Common myeloid progenitor, CD34-positive (primary cell): ENCODE measurements around the gene GIPC1.

Experiments used
- CTCF ChIA-PET: fragments of 350-600 bp; sonication (Branson Sonifier 250); formaldehyde crosslinking; loops from one replicate; lab custom pipeline; 2021; ENCODE audit warnings: antibody characterized with exemption; lab: Charles Lee
- POLR2A ChIA-PET: fragments of 350-600 bp; sonication (Branson Sonifier 250); formaldehyde crosslinking; loops from one replicate; lab custom pipeline; 2021; ENCODE audit warnings: antibody characterized with exemption; lab: Charles Lee
- DNase-seq, 3 donors: peaks; one replicate each; pipeline versions ENCODE4 v3.0.0 to v3.0.0-alpha.2; 2013
- H3K27ac ChIP-seq, 2 experiments: 1 replicate in 1 of 2; 2 replicates in 1 of 2; pipeline ENCODE4 v1.7.0; 2013; ENCODE audit warnings: inconsistent platforms in 2 of 2, low read length in 2 of 2, mild to moderate bottlenecking in 2 of 2, low read depth in 1 of 2, moderate library complexity in 1 of 2; ENCODE audit not compliant: severe bottlenecking in 2 of 2, insufficient read depth in 1 of 2, poor library complexity in 1 of 2
- H3K27me3 ChIP-seq, 5 experiments: replicated peaks in 2 of 5; 1 replicate in 3 of 5; 2 replicates in 2 of 5; pipeline versions ENCODE4 v1.6.1 to v1.7.0; 2013; ENCODE audit warnings: low read length in 4 of 5, mild to moderate bottlenecking in 2 of 5, moderate library complexity in 2 of 5, inconsistent platforms in 1 of 5; ENCODE audit not compliant: insufficient read depth in 5 of 5, control insufficient read depth in 4 of 5
- H3K36me3 ChIP-seq, 4 experiments: 1 replicate in 2 of 4; 2 replicates in 2 of 4; pipeline versions ENCODE4 v1.6.1 to v1.7.0; 2013; ENCODE audit warnings: low read length in 3 of 4, control low read depth in 1 of 4, mild to moderate bottlenecking in 1 of 4; ENCODE audit not compliant: control insufficient read depth in 4 of 4, insufficient read depth in 4 of 4
- H3K4me1 ChIP-seq, 4 experiments: 1 replicate in 3 of 4; 2 replicates in 1 of 4; pipeline versions ENCODE4 v1.6.1 to v1.7.1; 2013; ENCODE audit warnings: low read length in 3 of 4, mild to moderate bottlenecking in 3 of 4, control low read depth in 1 of 4, inconsistent platforms in 1 of 4, moderate library complexity in 1 of 4; ENCODE audit not compliant: control insufficient read depth in 4 of 4, insufficient read depth in 4 of 4; ENCODE audit errors: control extremely low read depth in 1 of 4
- H3K4me3 ChIP-seq, 7 experiments: 1 replicate in 4 of 7; 2 replicates in 3 of 7; pipeline versions ENCODE4 v1.5.1 to v1.7.0; 2013; ENCODE audit warnings: mild to moderate bottlenecking in 7 of 7, low read length in 6 of 7, moderate library complexity in 6 of 7, inconsistent platforms in 2 of 7, low read depth in 2 of 7, control low read depth in 1 of 7; ENCODE audit not compliant: insufficient read depth in 4 of 7, control insufficient read depth in 1 of 7; ENCODE audit errors: extremely low read depth in 1 of 7
- H3K9me3 ChIP-seq, 5 experiments: 1 replicate in 4 of 5; 2 replicates in 1 of 5; pipeline versions ENCODE4 v1.6.1 to v1.7.1; 2013; ENCODE audit warnings: low read length in 4 of 5, mild to moderate bottlenecking in 2 of 5, inconsistent platforms in 1 of 5, low read depth in 1 of 5, moderate library complexity in 1 of 5; ENCODE audit not compliant: control insufficient read depth in 4 of 5, insufficient read depth in 2 of 5; ENCODE audit errors: control extremely low read depth in 1 of 5
- WGBS: methylation state at CpG from one replicate; pipeline ENCODE4 v1.1.5; 2013; ENCODE audit not compliant: insufficient coverage; 5-methylcytosine and 5-hydroxymethylcytosine counted together

The GIPC1 gene

GRCh38 chr19:14540741-14541525, 45.0 kb upstream of the GIPC1 start:
- Histone ChIP-seq H3K9me3 (no peaks in the 10 kb centered on the region), H3K36me3 (peaks cover 0 to 20% (median 7%) of the 10 kb centered on the region in 4 experiments), H3K4me3 (no peak overlapping the region), H3K27me3 (no peaks in the 10 kb centered on the region), H3K4me1 (peaks cover 0 to 28% (median 24%) of the 10 kb centered on the region in 4 experiments), H3K27ac (no peak overlapping the region)
- ChIA-PET POLR2A (no interaction called here), CTCF (interaction anchor here (1.1 kb wide), 1 partner anchor 8 kb away, joined by 3 read pairs; no protein-coding TSS in a partner anchor)
- DNase-seq: no peak
- 96% methylated on average over 16 of the region's 19 CpGs for WGBS

- Histone ChIP-seq H3K27ac (no peak overlapping the region), H3K27me3 (no peaks in the 10 kb centered on the region), H3K36me3 (peaks cover 3 to 14% (median 8%) of the 10 kb centered on the region in 4 experiments), H3K4me1 (peaks cover 0 to 13% (median 9%) of the 10 kb centered on the region in 4 experiments), H3K9me3 (no peaks in the 10 kb centered on the region), H3K4me3 (peak overlapping the region in 4 of 7 experiments; percentile 19 to 69 (median 38))
- peak; percentile 70 to 85 (median 84) for DNase-seq
- ChIA-PET POLR2A (interaction anchor here (0.6 kb wide), 1 partner anchor 18 kb away, joined by 3 read pairs; no protein-coding TSS in a partner anchor), CTCF (interaction anchor here (1.4 to 2.3 kb wide), 4 partner anchors 13 to 64 kb away, joined by 4 to 8 read pairs (median 6); no protein-coding TSS in a partner anchor)
- WGBS: 37% methylated on average over 10 of the region's 24 CpGs
Observed at GRCh38 chr19:14536926-14537692, 41.2 kb upstream of the GIPC1 start.

DNA sequence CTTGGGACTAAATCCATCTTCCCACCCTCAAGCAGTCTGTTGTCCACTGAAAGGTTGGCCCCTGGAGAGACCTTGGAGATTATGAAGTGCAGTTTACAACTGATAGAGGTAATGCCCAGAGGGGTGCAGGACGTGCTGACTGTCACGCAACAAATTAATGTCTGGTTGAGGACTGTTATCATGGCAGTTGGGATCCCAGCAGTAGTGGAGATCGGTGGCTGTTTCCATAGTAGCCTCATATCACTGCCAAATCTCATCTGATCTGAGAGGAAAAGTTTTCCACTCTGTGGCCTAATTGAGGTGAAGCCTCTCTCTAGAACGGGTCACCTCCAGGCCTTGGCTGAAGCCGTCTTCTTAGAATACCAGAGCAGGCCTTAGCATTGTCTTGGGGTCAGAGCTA, 37.5 kb upstream of the GIPC1 start:
- H3K36me3 ChIP-seq: peaks cover 3 to 5% (median 5%) of the 10 kb centered on the region in 4 experiments

DNA sequence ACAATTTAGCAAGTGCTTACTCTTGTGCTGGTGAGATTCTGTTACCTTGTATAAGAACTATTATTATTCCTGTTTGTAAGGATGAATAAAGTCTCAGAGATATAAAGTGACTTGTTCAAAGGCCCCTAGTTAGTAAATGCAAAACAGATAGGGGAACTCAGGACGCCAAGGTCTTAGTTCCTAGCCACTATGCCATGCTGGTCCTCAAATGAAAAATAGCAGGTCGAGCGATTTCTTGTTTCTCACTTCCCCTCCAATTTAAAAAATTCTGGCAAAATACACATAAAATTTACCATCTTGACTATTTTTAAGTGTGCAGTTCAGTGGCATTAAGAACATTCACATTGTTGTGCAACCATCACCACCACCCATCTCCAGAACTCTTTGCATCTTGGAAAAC, 34.6 kb upstream of the GIPC1 start:
- ChIA-PET POLR2A (no interaction called here), CTCF (interaction anchor here (1.5 kb wide), 1 partner anchor 27 kb away, joined by 4 read pairs; no protein-coding TSS in a partner anchor)
- WGBS: 67% methylated on average over 3 of the region's 3 CpGs
- Histone ChIP-seq H3K4me1 (peaks cover 6 to 26% (median 14%) of the 10 kb centered on the region in 4 experiments), H3K9me3 (no peaks in the 10 kb centered on the region), H3K27ac (peak overlapping the region in 1 of 2 experiments; percentile 78), H3K36me3 (peaks cover 3 to 5% (median 5%) of the 10 kb centered on the region in 4 experiments), H3K4me3 (peak overlapping the region in 5 of 7 experiments; percentile 87 to 97 (median 96)), H3K27me3 (no peaks in the 10 kb centered on the region)
- DNase-seq: no peak

More for the DNA sequence above, 37.5 kb upstream of the GIPC1 start:
- no peak overlapping the region for H3K4me3 ChIP-seq
- H3K4me1 ChIP-seq: peaks cover 6 to 31% (median 20%) of the 10 kb centered on the region in 4 experiments
- ChIA-PET CTCF (interaction anchor here (1.6 kb wide), 1 partner anchor 18 kb away, joined by 4 read pairs; no protein-coding TSS in a partner anchor), POLR2A (no interaction called here)
- 92% methylated on average over 4 of the region's 5 CpGs for WGBS
- no peaks in the 10 kb centered on the region for H3K9me3 ChIP-seq
- H3K27me3 ChIP-seq: no peaks in the 10 kb centered on the region
- no peak overlapping the region for H3K27ac ChIP-seq
- DNase-seq: no peak

- DNase-seq: no peak
- no peaks in the 10 kb centered on the region for H3K27me3 ChIP-seq
- ChIA-PET CTCF (interaction anchor here (1.4 to 1.5 kb wide), 2 partner anchors 24 to 26 kb away, joined by 3 to 4 read pairs; no protein-coding TSS in a partner anchor), POLR2A (interaction anchor here (1.8 kb wide), 1 partner anchor 12 kb away, joined by 12 read pairs; the partner anchor contains the start of gene DNAJB1)
- under 1% methylated on average over 17 of the region's 18 CpGs for WGBS
- H3K27ac ChIP-seq: peak overlapping the region in 1 of 2 experiments; percentile 78
- peaks cover 6 to 26% (median 14%) of the 10 kb centered on the region in 4 experiments for H3K4me1 ChIP-seq
- peak overlapping the region; percentile 87 to 97 (median 96) for H3K4me3 ChIP-seq
- H3K36me3 ChIP-seq: peaks cover 3 to 5% (median 5%) of the 10 kb centered on the region in 4 experiments
- no peaks in the 10 kb centered on the region for H3K9me3 ChIP-seq
Observed at GRCh38 chr19:14530005-14530348, 34.0 kb upstream of the GIPC1 start.

DNA sequence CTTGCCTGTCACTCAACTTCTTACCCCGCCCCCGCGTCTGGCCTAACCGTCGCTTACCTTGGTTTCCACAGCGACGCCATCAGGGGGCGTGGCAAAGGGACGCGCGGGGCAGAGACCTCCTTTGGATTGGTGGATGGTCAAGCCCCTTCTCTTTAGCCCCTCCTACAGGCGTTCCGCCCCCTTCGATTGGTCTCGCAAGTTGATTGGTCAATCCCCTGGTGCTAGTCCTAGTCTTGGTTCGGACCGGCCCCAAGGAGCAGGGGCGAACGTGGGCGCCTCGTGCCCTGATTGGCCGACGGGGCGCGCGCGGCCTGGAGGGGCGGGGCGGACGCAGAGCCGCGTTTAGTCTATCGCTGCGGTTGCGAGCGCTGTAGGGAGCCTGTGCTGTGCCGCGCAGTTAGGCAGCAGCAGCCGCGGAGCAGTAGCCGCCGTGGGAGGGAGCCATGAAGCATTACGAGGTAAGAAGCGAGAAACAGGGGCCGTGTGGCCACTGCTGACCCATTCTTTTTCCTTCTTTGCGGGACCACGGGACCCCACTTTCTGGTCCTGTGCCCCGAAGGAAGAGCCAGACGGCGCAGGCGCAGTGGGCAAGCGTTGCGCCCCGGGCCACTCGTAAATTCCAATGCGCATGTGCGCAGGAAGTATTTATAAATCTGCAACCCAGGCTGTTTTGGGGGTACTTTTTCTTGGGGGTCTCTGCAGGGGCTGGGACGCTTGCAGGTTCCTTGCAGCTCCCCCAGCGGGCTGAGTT, 33.5 kb upstream of the GIPC1 start, which contains the start of gene TECR:
TSS of gene TECR (plus strand) at position 341 of the 751 bp plus-strand sequence. CDS start at position 444, 103 bp downstream.
- WGBS: 0% methylated on average over 48 of the region's 59 CpGs
- Histone ChIP-seq H3K4me1 (peaks cover 6 to 26% (median 14%) of the 10 kb centered on the region in 4 experiments), H3K9me3 (no peaks in the 10 kb centered on the region), H3K36me3 (no peaks in the 10 kb centered on the region), H3K4me3 (peak within 1 kb of the TSS; percentile 87 to 97 (median 96)), H3K27ac (peak within 1 kb of the TSS; percentile 40 to 86), H3K27me3 (no peaks in the 10 kb centered on the region)
- DNase-seq: peak; percentile 100
- ChIA-PET POLR2A (interaction anchor here (1.0 to 1.8 kb wide), 2 partner anchors 9 to 11 kb away, joined by 3 to 12 read pairs; partner anchors contain the start of gene DNAJB1), CTCF (interaction anchor here (1.4 kb wide), 1 partner anchor 25 kb away, joined by 3 read pairs; no protein-coding TSS in a partner anchor)
